Kasumi-1 (cell line): ENCODE data around the gene EIF1AX.
"Not testable (repeated sequence)": the region's sequence is repeated elsewhere in the genome, so short reads cannot be mapped to it uniquely, and the experiment has no call there.

Source experiments
- DNase-seq, 2 experiments: peaks; one replicate each; lab custom pipeline; 2025; lab: John Stamatoyannopoulos, UW

EIF1AX gene, protein sequence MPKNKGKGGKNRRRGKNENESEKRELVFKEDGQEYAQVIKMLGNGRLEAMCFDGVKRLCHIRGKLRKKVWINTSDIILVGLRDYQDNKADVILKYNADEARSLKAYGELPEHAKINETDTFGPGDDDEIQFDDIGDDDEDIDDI

DNA sequence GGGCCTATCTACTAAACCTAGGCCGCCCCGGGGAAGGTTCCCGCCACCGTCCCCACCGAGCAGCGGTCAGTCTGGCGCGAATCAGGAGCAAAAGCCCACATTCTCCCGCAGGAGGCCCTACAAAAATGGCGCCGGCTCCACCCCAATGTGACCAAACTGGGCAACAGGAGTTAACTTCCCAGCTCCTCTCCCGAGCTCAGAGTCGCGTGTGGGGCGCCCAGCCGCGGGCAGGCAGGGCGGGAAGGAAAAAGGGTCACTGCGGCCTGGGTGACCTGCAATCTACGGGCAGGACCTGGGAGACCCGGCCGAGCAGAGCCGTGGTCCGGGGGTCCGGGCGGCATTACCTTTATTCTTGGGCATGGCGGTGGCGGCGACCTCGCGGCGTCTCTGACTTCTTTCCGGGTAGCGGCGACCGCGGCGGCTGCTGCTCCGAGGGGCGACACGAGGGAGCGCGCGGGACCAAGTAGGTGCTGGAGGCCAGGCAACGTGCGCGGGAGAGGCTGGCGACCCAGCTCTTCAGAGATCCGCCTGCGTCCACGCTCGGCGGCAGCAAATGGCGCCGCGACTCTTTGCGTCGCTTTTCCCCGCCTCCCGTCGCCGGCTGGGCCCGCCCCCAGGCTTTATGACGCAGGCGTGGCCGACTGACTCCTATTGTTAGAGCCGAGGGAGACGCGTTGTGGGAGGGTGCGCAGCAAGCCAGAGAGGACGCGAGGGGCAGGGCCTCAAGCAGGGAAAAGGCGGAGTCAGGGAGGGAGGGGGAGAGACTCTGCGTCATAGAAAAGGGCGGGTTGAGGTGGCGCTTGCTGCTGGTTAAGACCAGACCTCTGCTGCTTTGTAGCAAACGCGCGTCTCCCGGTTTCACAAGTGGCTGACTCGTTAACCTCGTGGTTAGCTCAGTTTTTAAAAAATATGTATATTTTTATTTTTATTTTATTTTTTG lies at the start of gene EIF1AX:
TSS of gene EIF1AX (minus strand) at position 558 of the 940 bp plus-strand sequence. CDS start at position 360, 198 bp downstream.
- DNase-seq, result peak; percentile 89 to 93

DNA sequence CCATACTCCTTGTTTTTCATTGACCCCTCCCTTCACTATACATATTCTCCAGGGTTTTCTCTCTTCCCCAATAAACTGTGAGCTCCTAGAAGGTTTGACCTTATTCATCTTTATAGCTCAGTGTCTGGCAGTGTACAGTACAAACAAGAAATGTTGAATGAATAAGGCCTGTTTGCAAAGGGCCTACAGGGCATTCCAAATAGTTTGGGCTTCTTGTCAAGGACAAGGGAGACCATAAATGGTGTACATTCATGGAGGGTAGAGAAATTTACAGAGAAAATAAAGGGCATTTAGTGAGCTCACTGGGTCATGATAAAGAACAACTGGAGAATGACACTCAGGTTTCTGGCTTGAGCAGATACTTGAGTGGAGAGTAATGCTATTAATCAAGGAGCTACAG lies 47.5 kb upstream of the EIF1AX start:
- no peak for DNase-seq

DNA sequence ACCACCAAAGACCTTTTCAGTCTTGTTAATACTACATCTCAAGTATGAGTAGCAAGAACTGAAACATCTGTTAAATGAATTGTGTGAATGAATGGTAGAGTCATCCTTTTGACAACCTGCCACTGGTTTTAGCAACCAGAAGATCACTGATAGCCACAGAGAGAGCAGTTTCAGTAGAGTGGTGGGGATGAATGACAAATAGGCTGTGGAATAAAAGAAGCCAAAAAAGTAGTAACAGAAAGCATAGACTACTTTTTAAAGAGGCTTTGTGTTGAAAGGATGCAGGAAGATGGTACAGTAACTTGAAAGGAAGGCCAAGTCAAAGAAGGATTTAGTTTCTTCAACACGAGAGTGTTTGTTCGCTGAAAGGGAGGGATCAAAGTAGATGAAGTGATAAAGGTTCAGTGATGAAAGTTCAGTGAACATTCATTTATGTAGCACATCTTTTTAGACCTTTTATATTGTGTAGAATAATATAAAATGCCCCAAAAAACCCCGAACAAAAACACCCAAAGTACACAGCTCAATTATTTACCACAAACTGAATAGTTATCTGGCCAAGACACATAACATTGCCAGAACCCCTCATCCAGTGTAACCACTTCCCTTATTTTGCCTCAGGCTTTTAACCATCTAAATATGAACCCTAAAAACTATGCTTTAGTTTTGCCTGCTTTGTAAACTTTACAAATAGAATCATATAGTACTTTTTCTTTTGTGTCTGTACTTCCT lies 40.1 kb upstream of the EIF1AX start:
- DNase-seq, result peak; percentile 6 to 45

DNA sequence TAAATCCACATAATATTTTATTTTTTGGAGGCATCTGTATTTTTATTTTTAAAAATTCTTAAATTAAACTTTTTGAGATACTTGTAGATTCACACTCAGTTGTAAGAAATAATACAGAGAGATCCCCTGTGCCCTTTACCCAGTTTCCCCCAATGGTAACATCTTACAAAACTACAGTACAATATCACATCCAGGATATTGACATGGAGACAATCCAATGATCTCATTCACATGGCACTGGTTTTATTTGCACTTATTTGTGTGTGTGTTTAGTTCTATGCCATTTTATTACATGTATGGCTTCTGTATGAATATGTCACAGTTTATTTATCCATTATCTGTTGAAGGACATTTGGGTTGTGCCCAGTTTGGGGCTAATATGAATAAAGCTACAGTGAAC lies 35.5 kb upstream of the EIF1AX start:
- no peak for DNase-seq

DNA sequence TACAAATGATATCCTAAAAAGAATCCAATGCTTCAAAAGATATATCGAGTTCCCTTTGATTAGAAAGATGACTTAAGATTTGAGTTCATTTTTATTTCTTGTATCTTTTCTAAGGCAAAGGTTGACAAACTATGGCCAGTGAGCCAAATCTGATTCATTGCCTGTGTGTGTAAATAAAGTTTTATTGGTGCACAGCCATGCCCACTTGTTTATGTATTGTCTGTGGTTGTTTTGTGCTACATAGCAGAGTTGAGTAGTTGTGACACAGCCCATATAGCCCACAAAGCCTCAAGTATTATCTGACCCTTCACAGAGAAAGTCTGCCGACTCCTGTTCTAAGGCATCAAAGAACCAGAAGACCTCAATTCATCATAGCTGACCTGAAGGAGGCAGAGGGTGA lies 32.2 kb upstream of the EIF1AX start:
- DNase-seq, result no peak

DNA sequence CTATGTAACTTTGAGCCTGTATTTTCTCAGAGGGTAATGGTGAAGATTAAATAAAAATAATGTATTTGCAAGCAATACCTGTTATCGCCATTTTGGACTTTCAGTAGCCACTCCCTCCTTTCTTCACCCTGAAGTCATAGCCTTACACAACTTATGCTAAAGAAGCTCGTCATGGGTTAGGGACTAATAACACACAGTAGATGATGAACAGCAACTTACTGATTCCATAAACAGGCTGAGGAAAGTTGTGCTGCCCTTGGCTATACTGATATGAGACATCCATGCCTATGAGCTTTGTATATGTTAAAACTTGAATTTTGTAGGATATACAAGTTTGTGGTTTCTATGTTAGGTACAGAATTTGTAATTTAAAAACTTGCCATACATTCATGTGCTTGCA lies 31.7 kb upstream of the EIF1AX start:
- no peak for DNase-seq

DNA sequence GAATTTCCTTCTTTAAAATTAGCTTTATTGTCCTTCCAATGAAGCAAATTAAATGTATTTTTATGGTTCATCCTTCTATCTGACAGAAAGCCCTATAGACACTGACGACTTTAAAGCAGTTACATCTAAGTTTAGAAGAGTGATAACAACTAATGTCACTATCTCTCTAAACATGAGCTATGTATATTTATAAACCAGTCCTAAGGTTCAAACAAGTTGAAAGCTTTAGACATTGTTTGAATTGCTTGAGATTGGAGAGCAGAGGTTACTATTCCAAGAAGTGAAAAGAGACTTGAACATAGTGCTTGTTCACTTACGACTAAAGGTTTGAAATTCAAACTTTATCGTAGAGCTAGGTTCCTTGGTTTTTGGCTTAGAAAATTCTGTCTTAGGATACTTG lies 30.2 kb upstream of the EIF1AX start:
- DNase-seq, result no peak

DNA sequence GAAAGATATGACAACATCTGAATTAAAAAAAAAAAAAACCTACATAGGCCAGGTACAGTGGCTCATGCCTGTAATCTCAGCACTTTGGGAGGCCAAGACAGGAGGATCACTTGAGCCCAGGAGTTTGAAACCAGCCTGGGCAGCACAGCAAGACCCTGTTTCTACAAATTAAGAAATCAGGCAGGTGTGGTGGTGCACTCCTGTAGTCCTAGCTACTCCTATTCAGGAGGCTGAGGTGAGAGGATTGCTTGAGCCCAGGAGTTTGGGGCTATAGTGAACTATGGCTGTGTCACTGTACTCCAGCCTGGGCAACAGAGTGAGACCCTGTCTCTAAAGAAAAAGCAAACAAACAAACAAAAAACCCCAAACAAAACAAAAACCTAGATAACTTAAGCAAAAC lies 20.9 kb upstream of the EIF1AX start:
- not testable (repeated sequence) for DNase-seq

DNA sequence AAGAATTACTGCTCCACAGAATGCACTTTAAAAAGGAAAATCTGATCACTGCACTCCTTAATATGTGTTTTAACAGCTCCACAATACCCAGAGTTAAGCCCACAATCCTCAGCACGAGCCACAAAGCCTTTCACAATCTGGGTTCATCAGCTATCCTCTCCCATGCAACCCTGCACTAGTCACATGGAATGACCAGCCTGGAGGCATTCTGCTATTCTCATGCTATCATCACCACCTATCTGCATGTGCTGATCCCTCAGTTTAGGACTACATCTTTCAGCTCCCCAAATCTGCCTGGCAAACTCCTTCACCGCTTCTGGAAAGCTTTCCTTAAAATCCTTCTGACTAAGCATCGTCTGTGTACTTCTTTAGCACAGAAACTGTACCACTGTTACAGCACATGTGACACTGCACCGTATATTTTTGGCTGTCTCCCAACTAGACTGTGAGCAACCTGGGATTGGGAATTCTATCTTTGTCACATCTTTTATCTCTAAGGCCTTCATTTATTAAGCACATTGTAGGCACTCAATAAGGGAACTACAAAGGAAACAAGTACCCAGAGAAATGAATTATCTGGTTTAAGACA lies 18.3 kb upstream of the EIF1AX start:
- no peak for DNase-seq

DNA sequence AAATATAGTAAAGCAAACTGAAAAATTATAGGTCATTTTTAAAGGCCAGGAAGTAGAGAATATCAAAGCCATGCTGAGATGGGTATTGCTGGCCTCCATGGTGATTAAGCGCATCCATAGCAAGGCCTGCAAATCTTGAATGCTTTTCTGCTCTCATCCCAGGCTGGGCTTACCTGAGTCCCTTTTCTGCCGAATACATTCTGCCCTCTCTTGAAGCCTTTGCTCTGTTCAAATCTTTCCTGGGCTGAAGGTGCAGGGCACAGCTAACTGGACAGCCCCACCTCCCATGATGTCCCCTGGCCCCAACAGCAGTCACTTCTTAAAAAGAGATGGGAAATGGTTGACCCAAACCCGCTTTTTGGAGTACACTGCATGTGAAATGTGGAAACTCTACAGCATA lies 10.1 kb upstream of the EIF1AX start:
- DNase-seq, result no peak

DNA sequence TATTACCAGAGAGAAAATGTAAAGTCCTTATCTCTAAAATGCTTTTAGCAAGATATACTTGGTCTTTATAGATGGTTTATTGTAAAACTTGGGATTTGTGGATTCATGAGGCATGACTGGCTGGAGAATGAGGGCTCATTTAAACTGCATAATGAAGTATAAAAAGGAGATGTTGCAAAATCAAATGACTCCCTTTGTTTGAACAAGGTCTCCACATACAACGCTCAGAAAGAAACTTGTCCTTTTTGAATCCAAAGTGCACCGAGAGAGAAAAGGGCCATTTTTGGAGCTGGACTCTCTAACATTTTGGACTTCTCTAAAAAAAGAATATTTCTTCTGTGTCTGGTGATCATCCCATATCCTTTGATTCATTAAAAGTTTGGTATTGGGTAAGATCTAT lies 7.7 kb upstream of the EIF1AX start:
- no peak for DNase-seq

DNA sequence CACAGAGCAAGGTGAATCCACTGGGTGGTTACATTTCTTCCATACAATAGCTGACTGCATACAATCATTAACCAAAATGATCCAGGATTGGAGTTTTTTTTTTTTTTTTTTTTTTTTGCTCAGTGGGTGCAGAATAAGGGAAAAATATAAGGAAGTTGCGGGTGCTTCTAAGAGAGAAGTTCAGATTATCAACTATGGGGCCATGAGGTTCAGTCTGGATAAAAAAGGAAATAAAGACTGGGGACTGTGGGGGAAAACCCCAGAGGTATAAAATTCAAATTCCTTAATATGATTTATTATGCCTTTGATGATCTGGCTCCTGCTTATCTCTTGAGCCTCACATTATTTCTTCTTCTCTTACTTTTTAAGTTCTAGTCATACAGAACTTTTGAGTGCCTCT lies 5.9 kb upstream of the EIF1AX start:
- peak; percentile 6 to 14 for DNase-seq

DNA sequence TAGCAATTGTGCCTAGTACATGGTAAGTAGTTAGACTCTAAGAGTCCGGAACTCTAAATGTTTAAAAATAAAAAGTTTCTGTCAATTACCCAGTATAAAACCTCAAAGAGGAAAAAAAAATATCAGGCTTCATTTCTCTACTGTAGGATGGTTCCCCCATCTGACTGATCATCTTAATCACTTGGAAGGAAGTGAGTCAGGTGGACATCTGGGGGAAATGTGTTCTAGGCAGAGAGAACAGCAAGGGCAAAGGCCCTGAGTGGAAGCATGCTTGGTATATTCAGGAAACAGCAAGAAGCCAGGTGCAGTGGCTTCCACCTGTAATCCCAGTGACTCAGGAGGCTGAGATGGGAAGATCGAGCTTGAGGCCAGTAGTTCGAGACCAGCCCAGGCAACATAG lies 2.9 kb upstream of the EIF1AX start:
- DNase-seq, result peak in 1 of 2 experiments; percentile 4

DNA sequence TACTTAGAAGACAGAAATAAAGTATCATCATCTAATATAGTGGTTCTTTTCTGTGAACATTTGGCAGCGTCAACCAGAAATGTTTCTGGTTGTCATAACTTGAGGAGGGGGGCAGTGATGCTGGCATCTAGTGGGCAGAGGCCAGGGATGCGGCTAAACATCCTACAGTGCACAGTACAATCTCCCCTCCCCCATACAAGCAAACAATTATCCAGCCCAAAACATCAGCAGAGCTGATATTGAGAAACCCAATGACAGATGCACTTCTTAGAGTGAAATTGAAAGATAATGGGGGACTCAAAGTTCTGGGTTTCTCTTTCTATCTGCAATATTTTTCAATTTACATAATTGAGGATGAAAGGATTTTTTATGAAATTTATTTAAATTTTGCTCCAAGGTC lies 1.9 kb upstream of the EIF1AX start:
- DNase-seq, result no peak

DNA sequence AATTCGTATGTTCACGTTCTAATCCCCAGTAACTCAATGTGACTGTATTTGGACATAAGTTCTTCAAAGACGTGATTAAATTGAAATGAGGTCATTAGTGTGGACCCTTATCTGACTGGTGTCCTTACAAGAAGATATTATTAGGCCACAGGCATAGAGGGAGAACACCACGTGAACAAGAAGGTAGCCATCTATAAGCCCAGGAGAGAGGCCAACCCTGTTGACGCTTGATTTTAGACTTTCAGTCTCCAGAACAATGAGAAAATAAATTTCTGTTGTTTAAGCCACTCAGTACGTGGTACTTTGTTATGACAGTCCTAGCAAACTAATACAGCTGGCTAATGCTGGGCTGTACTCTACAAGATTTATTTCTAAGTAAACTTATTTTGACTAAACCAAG lies 1.5 kb upstream of the EIF1AX start:
- no peak for DNase-seq

DNA sequence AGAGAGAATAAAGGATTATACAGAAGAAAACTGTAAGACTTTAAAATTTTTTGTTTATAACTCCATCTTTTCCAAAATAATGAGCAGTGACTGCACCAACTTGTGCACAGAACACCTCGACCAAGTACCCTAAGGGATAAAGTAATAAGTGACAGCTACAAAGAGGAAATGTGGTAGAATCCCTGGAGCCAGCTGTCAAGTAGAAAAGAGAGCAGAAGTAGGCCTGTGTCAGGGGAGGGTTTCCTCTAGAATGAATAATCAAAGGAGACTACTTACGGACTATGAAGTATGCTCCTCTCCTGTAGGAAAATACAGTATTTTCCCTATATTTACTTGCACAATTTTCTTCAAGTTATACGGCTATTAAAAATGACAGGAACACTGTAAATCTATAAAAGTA lies 1.2 kb downstream of the EIF1AX start:
- DNase-seq, result peak; percentile 20 to 58

DNA sequence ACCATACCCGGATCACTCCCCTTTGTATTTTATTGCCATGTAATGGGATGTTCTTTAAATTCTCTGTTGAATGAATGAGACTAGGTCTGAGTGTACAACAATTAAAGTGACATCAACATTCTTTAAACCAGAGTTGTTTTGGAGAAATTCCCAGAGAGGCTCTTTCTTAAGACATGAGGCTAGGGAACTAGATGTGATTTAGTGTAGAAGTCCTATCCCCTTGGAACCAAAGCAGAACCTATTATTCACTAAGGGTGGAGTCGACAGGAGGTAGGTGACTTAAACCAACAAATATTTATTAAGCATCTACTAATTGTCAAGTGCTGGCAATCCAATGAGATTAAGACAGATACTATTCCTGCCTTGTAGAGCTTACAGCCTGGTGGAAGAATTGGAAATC lies 1.7 kb downstream of the EIF1AX start:
- DNase-seq, result no peak

DNA sequence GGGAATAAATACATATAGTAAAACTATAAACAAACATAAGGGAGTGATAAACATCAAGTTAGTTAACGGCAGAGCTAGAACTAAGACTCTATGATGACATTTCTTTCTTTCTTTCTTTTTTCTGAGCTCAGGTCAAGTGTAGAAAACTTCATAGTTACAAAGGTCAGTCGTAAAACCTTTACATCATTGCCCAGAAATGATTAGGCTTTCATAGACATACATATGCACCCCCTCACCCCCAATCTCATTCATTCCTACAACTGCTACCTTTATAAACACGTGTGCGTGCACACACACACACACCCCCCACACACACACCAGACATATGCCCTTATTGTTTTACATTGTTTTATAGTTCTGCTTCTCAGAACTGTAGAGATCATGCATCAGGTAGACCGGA lies 5.7 kb downstream of the EIF1AX start:
- DNase-seq, result no peak

DNA sequence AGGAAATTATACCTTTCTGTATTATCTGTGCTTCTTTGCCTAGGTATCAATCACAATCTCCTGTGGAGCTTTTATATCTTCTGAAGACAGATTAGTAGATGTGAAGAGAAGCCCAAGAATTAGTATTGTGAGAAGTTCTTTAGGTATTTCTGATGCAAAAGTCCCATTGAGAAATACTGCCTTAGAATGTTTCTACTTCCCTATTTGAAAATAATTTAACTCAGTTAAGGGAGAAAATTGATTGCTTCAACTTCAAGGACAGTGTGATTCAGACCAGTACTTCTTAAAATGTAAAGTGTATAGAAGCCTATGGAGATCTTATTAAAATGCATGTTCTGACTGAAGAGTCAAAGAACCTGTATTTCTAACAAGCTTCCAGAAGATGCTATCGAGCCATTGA lies 9.0 kb downstream of the EIF1AX start:
- DNase-seq, result no peak

DNA sequence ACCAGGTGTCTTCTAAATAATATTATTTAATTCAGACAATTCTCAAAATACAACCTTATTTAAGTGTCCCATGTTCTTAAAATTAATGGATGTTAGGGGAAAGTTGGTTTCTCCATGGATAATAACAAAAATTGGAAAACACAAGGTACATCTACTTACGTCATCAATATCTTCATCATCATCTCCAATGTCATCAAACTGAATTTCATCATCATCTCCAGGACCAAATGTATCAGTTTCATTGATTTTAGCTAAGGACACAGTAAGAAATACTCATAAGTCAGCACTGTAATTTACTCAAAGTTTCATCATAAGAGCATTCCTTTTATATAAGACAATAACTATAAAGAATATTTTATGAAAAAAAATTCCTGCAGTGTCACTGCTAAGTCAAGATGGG lies 11.3 kb downstream of the EIF1AX start:
- no peak for DNase-seq

DNA sequence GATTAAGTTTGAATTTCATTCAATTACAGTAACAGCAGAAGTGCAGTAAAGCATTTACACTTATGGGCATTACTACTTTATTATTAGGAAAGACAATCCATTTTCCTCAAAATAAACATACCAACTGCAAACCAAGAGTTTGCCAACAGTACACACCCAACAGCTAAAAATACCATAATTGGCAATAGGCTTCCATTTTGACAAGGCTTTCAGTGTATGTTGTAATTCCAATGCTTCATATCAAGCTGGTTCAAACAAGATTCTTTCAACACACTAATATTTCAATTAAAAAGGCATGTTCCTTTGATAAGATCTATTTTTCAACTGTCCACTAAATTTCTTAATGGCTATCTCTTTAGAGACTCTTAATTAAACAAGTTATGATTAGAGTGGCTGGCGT lies 12.1 kb downstream of the EIF1AX start:
- DNase-seq, result no peak

DNA sequence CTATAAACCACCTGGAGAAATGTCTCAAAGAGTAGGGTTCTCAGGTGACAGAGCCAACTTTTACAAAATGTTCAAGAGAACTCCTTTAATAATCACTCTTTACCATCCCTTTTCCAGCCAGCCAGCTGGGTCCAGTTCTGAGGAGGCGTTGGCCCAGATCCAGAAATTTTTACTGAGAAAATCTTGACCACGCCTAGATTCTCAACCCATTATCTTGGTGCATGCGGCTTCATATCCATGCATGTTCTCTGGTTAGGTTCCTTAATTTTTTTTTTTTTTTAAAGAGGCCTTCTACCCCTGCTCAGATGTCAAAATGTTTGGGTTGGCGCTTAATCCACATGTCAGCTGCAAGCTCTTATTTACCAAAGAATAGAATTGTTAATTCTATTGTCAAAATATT lies 13.0 kb downstream of the EIF1AX start:
- DNase-seq, result no peak

DNA sequence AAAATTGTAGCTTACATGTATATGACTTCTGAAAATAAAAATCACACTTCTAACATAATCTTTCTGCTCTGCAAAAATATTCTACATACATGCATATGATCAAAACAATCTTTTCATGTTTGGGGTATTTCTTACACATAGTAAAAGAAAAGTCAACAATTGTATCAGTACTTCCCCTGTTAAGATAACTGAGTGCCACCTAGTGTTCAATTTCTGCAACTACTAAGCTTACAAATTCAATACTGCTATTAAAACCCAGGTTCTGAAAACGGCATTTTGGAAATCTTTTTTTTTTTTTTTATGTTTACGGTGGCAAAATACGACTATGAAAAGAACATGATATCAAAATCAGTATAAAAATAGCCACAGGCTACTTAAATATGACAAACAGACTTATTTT lies 14.2 kb downstream of the EIF1AX start:
- peak in 1 of 2 experiments; percentile 23 for DNase-seq
